Common myeloid progenitor, CD34-positive (primary cell): Measurements from ENCODE around the gene C6orf58.
A peak's percentile ranks its signal among the peaks of the same experiment; 100 is the strongest.
"Not testable (repeated sequence)": the region's sequence is repeated elsewhere in the genome, so short reads cannot be mapped to it uniquely, and the experiment has no call there.

Experiments used
- CTCF ChIA-PET: fragments of 350-600 bp; sonication (Branson Sonifier 250); formaldehyde crosslinking; loops from one replicate; lab custom pipeline; 2021; ENCODE audit warnings: antibody characterized with exemption; lab: Charles Lee
- POLR2A ChIA-PET: fragments of 350-600 bp; sonication (Branson Sonifier 250); formaldehyde crosslinking; loops from one replicate; lab custom pipeline; 2021; ENCODE audit warnings: antibody characterized with exemption; lab: Charles Lee
- DNase-seq, 3 donors: peaks; one replicate each; pipeline versions ENCODE4 v3.0.0 to v3.0.0-alpha.2; 2013
- H3K27ac ChIP-seq, 2 experiments: 1 replicate in 1 of 2; 2 replicates in 1 of 2; pipeline ENCODE4 v1.7.0; 2013; ENCODE audit warnings: inconsistent platforms in 2 of 2, low read length in 2 of 2, mild to moderate bottlenecking in 2 of 2, low read depth in 1 of 2, moderate library complexity in 1 of 2; ENCODE audit not compliant: severe bottlenecking in 2 of 2, insufficient read depth in 1 of 2, poor library complexity in 1 of 2
- H3K27me3 ChIP-seq, 5 experiments: replicated peaks in 2 of 5; 1 replicate in 3 of 5; 2 replicates in 2 of 5; pipeline versions ENCODE4 v1.6.1 to v1.7.0; 2013; ENCODE audit warnings: low read length in 4 of 5, mild to moderate bottlenecking in 2 of 5, moderate library complexity in 2 of 5, inconsistent platforms in 1 of 5; ENCODE audit not compliant: insufficient read depth in 5 of 5, control insufficient read depth in 4 of 5
- H3K36me3 ChIP-seq, 4 experiments: 1 replicate in 2 of 4; 2 replicates in 2 of 4; pipeline versions ENCODE4 v1.6.1 to v1.7.0; 2013; ENCODE audit warnings: low read length in 3 of 4, control low read depth in 1 of 4, mild to moderate bottlenecking in 1 of 4; ENCODE audit not compliant: control insufficient read depth in 4 of 4, insufficient read depth in 4 of 4
- H3K4me1 ChIP-seq, 4 experiments: 1 replicate in 3 of 4; 2 replicates in 1 of 4; pipeline versions ENCODE4 v1.6.1 to v1.7.1; 2013; ENCODE audit warnings: low read length in 3 of 4, mild to moderate bottlenecking in 3 of 4, control low read depth in 1 of 4, inconsistent platforms in 1 of 4, moderate library complexity in 1 of 4; ENCODE audit not compliant: control insufficient read depth in 4 of 4, insufficient read depth in 4 of 4; ENCODE audit errors: control extremely low read depth in 1 of 4
- H3K4me3 ChIP-seq, 7 experiments: 1 replicate in 4 of 7; 2 replicates in 3 of 7; pipeline versions ENCODE4 v1.5.1 to v1.7.0; 2013; ENCODE audit warnings: mild to moderate bottlenecking in 7 of 7, low read length in 6 of 7, moderate library complexity in 6 of 7, inconsistent platforms in 2 of 7, low read depth in 2 of 7, control low read depth in 1 of 7; ENCODE audit not compliant: insufficient read depth in 4 of 7, control insufficient read depth in 1 of 7; ENCODE audit errors: extremely low read depth in 1 of 7
- H3K9me3 ChIP-seq, 5 experiments: 1 replicate in 4 of 5; 2 replicates in 1 of 5; pipeline versions ENCODE4 v1.6.1 to v1.7.1; 2013; ENCODE audit warnings: low read length in 4 of 5, mild to moderate bottlenecking in 2 of 5, inconsistent platforms in 1 of 5, low read depth in 1 of 5, moderate library complexity in 1 of 5; ENCODE audit not compliant: control insufficient read depth in 4 of 5, insufficient read depth in 2 of 5; ENCODE audit errors: control extremely low read depth in 1 of 5
- WGBS: methylation state at CpG from one replicate; pipeline ENCODE4 v1.1.5; 2013; ENCODE audit not compliant: insufficient coverage; 5-methylcytosine and 5-hydroxymethylcytosine counted together

C6orf58 gene

GRCh38 chr6:127589135-127589534, 12.2 kb downstream of the C6orf58 start:
- H3K27me3 ChIP-seq: no peaks in the 10 kb centered on the region
- ChIA-PET POLR2A (no interaction called here), CTCF (no interaction called here)
- H3K4me1 ChIP-seq: no peaks in the 10 kb centered on the region
- no peak overlapping the region for H3K4me3 ChIP-seq
- no peaks in the 10 kb centered on the region for H3K9me3 ChIP-seq
- no peak for DNase-seq
- H3K36me3 ChIP-seq: no peaks in the 10 kb centered on the region
- H3K27ac ChIP-seq: no peak overlapping the region

DNA sequence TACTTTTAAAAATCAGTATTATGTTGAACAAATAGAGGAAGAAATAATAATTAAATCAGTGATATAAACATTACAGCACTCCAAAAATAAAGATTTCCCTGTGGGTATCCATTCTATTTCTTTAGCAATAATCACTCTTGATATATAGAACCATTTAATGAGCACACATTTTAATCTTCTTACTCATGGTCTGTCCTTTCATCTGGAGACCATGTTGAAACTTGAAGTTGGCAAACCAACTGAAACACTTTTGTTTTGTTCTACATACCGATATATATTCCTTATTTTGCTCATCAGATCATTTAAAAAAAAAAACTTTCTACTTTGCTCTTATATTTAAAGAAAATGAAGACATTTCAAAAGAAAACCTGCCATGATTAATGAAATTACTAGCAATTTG, 13.4 kb downstream of the C6orf58 start:
- no peak for DNase-seq
- Histone ChIP-seq H3K9me3 (no peaks in the 10 kb centered on the region), H3K27me3 (no peaks in the 10 kb centered on the region), H3K4me1 (no peaks in the 10 kb centered on the region), H3K36me3 (no peaks in the 10 kb centered on the region), H3K27ac (no peak overlapping the region), H3K4me3 (no peak overlapping the region)
- no CpG with 5 or more reads among the region's 1 CpG for WGBS
- CTCF ChIA-PET: no interaction called here
- POLR2A ChIA-PET: no interaction called here

GRCh38 chr6:127592964-127593363, 16.0 kb downstream of the C6orf58 start:
- no peak for DNase-seq
- Histone ChIP-seq H3K4me1 (no peaks in the 10 kb centered on the region), H3K36me3 (no peaks in the 10 kb centered on the region), H3K9me3 (no peaks in the 10 kb centered on the region), H3K27me3 (no peaks in the 10 kb centered on the region), H3K27ac (no peak overlapping the region), H3K4me3 (no peak overlapping the region)
- WGBS: no CpG with 5 or more reads among the region's 7 CpGs
- ChIA-PET POLR2A (no interaction called here), CTCF (no interaction called here)

- H3K27me3 ChIP-seq, H3K4me3 ChIP-seq, POLR2A ChIA-PET, CTCF ChIA-PET, DNase-seq, H3K4me1 ChIP-seq, H3K27ac ChIP-seq, H3K36me3 ChIP-seq, H3K9me3 ChIP-seq: not testable (repeated sequence)
- WGBS: 100% methylated on average over 4 of the region's 21 CpGs
Observed at GRCh38 chr6:127593456-127593855, 16.5 kb downstream of the C6orf58 start.

DNA sequence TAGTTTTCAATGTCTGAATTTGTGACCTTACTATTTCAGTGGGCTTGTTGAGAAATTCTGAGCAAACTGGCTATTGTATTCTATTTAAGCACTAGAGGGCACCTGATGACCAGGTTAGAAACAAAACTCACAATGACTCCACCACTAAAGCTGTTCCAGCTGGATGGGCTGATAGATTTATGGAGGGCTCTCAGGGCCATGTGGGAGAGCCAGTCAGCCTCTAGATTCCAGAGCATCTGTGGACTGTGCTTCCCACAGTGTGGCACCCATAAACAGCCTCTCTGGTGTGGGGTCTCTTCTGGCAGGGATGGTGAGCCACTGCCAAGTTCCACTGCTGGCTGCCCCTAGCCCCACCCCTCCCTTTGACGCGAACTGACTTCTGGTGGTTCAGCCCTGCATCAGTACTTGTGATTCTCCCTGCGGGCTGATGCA, 29.2 kb downstream of the C6orf58 start:
- ChIA-PET POLR2A (no interaction called here), CTCF (no interaction called here)
- no peaks in the 10 kb centered on the region for H3K4me1 ChIP-seq
- H3K9me3 ChIP-seq: peaks cover 0 to 3% (median 0%) of the 10 kb centered on the region in 5 experiments
- no peaks in the 10 kb centered on the region for H3K27me3 ChIP-seq
- 72% methylated on average over 3 of the region's 3 CpGs for WGBS
- DNase-seq: peak in 1 of 3 donors; percentile 1
- H3K27ac ChIP-seq: no peak overlapping the region
- H3K4me3 ChIP-seq: no peak overlapping the region
- no peaks in the 10 kb centered on the region for H3K36me3 ChIP-seq

DNA sequence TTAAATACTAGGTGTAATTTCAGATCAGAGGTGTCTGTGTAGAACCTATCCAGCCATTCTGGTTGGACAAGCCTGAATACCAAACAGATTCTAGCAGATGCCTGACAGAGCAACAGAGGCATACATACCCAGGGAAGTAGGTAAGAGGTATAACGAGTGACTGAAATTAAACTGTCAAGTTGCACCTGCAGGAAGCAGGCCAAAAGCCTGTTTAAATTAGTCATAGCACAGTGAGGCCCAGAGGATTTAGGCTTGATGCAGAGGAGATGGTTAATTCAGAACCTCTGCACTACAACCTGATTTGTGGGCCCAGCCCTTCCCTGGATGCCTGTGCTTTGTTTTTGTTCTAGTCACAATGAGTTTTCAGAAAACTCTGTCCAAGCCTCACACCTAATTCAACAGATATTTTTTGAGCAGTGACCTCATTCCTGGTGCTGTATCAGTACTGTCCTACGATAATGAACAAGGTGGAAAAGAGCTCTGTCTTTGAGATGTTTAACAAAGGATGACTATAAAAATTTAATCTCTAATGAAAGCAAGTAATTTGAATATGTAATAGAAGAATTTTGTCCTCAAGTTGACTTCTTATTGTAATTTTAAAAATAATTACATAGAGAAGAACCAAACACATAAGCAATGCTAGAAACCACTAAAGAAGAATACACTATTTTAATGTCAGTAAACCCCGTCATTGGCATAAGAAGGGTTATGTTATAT, 31.7 kb downstream of the C6orf58 start:
- 86% methylated on average over 1 of the region's 3 CpGs for WGBS
- ChIA-PET CTCF (no interaction called here), POLR2A (no interaction called here)
- Histone ChIP-seq H3K9me3 (no peaks in the 10 kb centered on the region), H3K27ac (no peak overlapping the region), H3K4me1 (no peaks in the 10 kb centered on the region), H3K36me3 (no peaks in the 10 kb centered on the region), H3K27me3 (no peaks in the 10 kb centered on the region), H3K4me3 (no peak overlapping the region)
- no peak for DNase-seq

GRCh38 chr6:127618729-127619128, 41.8 kb downstream of the C6orf58 start:
- no peak overlapping the region for H3K27ac ChIP-seq
- DNase-seq: no peak
- ChIA-PET CTCF (no interaction called here), POLR2A (no interaction called here)
- no peaks in the 10 kb centered on the region for H3K9me3 ChIP-seq
- H3K36me3 ChIP-seq: no peaks in the 10 kb centered on the region
- H3K4me3 ChIP-seq: no peak overlapping the region
- WGBS: 50% methylated on average over 1 of the region's 5 CpGs
- H3K4me1 ChIP-seq: no peaks in the 10 kb centered on the region
- H3K27me3 ChIP-seq: no peaks in the 10 kb centered on the region
